Activated naive CD4-positive, alpha-beta T cell treated with anti-CD3 and anti-CD28 coated beads, Interleukin-2, amount 50 U/mL, for 72 hours (primary cell): ENCODE measurements around the gene CDC42BPB. TPM values are rescaled to one million over a fixed set of nuclear protein-coding genes. Genes with fewer than 3 reads are reported as not detected.

ENCODE experiments used
- ATAC-seq, 2 donors: fragments of 150-1000 bp; cut with Tn5 transposase; 2 replicates each; pipeline ENCODE4 v1.10.0; 2021; ENCODE audit warnings: mild to moderate bottlenecking in 2 of 2, moderate library complexity in 2 of 2
- DNase-seq, 2 donors: peaks; one replicate each; pipeline ENCODE4 v3.0.0; 2021 to 2022; ENCODE audit warnings: low spot score in 2 of 2
- H3K27ac Mint-ChIP-seq, 2 donors: one replicate each; pipeline ENCODE4 v1.8.0; 2022; ENCODE audit warnings: mild to moderate bottlenecking in 2 of 2, mixed read lengths in 2 of 2
- H3K36me3 Mint-ChIP-seq, 2 donors: one replicate each; pipeline ENCODE4 v1.8.0; 2022; ENCODE audit warnings: mixed read lengths in 2 of 2
- H3K9me3 Mint-ChIP-seq, 2 donors: one replicate each; pipeline ENCODE4 v1.8.0; 2022; ENCODE audit warnings: mixed read lengths in 2 of 2
- total RNA-seq, 2 donors: library from RNA; stranded (reverse); gene quantifications; one replicate each; pipeline ENCODE4 v1.2.3, GENCODE V29; 2022

CDC42BPB gene
- total RNA-seq, 2 donors from 2014 or later = 3.4 to 5.8 TPM

- no peaks in the 10 kb centered on the region for H3K36me3 Mint-ChIP-seq
- no peak overlapping the region for H3K27ac Mint-ChIP-seq
- H3K9me3 Mint-ChIP-seq = no peaks in the 10 kb centered on the region
- DNase-seq (no peak), ATAC-seq (no peak)
These were observed 115.8 kb downstream of the CDC42BPB start for GRCh38 chr14:102941419-102942011.

GRCh38 chr14:102940729-102941362, 116.5 kb downstream of the CDC42BPB start:
- no peak for ATAC-seq

GRCh38 chr14:102939820-102940561, 117.4 kb downstream of the CDC42BPB start:
- no peak for ATAC-seq
- H3K36me3 Mint-ChIP-seq = no peaks in the 10 kb centered on the region
- no peak overlapping the region for H3K27ac Mint-ChIP-seq

More at GRCh38 chr14:102940729-102941362, 116.5 kb downstream of the CDC42BPB start:
- DNase-seq = no peak
- Mint-ChIP-seq H3K36me3 (no peaks in the 10 kb centered on the region), H3K9me3 (no peaks in the 10 kb centered on the region), H3K27ac (no peak overlapping the region)

GRCh38 chr14:102939329-102939728, 118.0 kb downstream of the CDC42BPB start:
- Mint-ChIP-seq H3K36me3 (no peaks in the 10 kb centered on the region), H3K27ac (no peak overlapping the region), H3K9me3 (no peaks in the 10 kb centered on the region)
- DNase-seq = no peak
- no peak for ATAC-seq

More at GRCh38 chr14:102939820-102940561, 117.4 kb downstream of the CDC42BPB start:
- no peaks in the 10 kb centered on the region for H3K9me3 Mint-ChIP-seq
- DNase-seq = no peak

GRCh38 chr14:102938191-102938590, 119.2 kb downstream of the CDC42BPB start:
- H3K27ac Mint-ChIP-seq = no peak overlapping the region
- DNase-seq (no peak), ATAC-seq (no peak)
- H3K9me3 Mint-ChIP-seq = no peaks in the 10 kb centered on the region
- no peaks in the 10 kb centered on the region for H3K36me3 Mint-ChIP-seq

- no peaks in the 10 kb centered on the region for H3K36me3 Mint-ChIP-seq
- DNase-seq (no peak), ATAC-seq (no peak)
- H3K27ac Mint-ChIP-seq = peak overlapping the region in 1 of 2 donors; percentile 34
- H3K9me3 Mint-ChIP-seq = no peaks in the 10 kb centered on the region
These were observed 119.8 kb downstream of the CDC42BPB start for GRCh38 chr14:102937331-102938175.

GRCh38 chr14:102935756-102936155, 121.6 kb downstream of the CDC42BPB start:
- Mint-ChIP-seq H3K9me3 (no peaks in the 10 kb centered on the region), H3K36me3 (no peaks in the 10 kb centered on the region), H3K27ac (no peak overlapping the region)
- ATAC-seq = no peak
- DNase-seq = no peak

- peak overlapping the region in 1 of 2 donors; percentile 29 for H3K27ac Mint-ChIP-seq
- no peaks in the 10 kb centered on the region for H3K9me3 Mint-ChIP-seq
- no peaks in the 10 kb centered on the region for H3K36me3 Mint-ChIP-seq
- DNase-seq (no peak), ATAC-seq (no peak)
These were observed 123.6 kb downstream of the CDC42BPB start for GRCh38 chr14:102933618-102934231.

GRCh38 chr14:102932484-102933248, 124.7 kb downstream of the CDC42BPB start:
- H3K9me3 Mint-ChIP-seq = no peaks in the 10 kb centered on the region
- DNase-seq = no peak
- no peak for ATAC-seq
- H3K27ac Mint-ChIP-seq = no peak overlapping the region
- H3K36me3 Mint-ChIP-seq = no peaks in the 10 kb centered on the region

- no peak for ATAC-seq
- Mint-ChIP-seq H3K9me3 (no peaks in the 10 kb centered on the region), H3K27ac (no peak overlapping the region)
These were observed 125.6 kb downstream of the CDC42BPB start for GRCh38 chr14:102931580-102932285.

GRCh38 chr14:102930753-102931579, 126.4 kb downstream of the CDC42BPB start:
- H3K27ac Mint-ChIP-seq = no peak overlapping the region
- no peaks in the 10 kb centered on the region for H3K9me3 Mint-ChIP-seq
- H3K36me3 Mint-ChIP-seq = no peaks in the 10 kb centered on the region
- ATAC-seq (peak in 1 of 2 donors; percentile 22), DNase-seq (no peak)

More at GRCh38 chr14:102931580-102932285, 125.6 kb downstream of the CDC42BPB start:
- DNase-seq = no peak
- no peaks in the 10 kb centered on the region for H3K36me3 Mint-ChIP-seq

- ATAC-seq = peak; percentile 5 to 19
- no peak for DNase-seq
- H3K27ac Mint-ChIP-seq = no peak overlapping the region
- no peaks in the 10 kb centered on the region for H3K9me3 Mint-ChIP-seq
- H3K36me3 Mint-ChIP-seq = no peaks in the 10 kb centered on the region
These were observed 127.1 kb downstream of the CDC42BPB start for GRCh38 chr14:102930138-102930752.

- peak; percentile 1 to 10 for ATAC-seq
- Mint-ChIP-seq H3K36me3 (no peaks in the 10 kb centered on the region), H3K9me3 (no peaks in the 10 kb centered on the region), H3K27ac (no peak overlapping the region)
- no peak for DNase-seq
These were observed 127.9 kb downstream of the CDC42BPB start for GRCh38 chr14:102929241-102930137.
